Gastroesophageal sphincter (tissue), 4 donors: Measurements from ENCODE around the gene SELENOS. TPM values are rescaled to one million over a fixed set of nuclear protein-coding genes. Genes with fewer than 3 reads are reported as not detected.
A peak's percentile ranks its signal among the peaks of the same experiment; 100 is the strongest.

ENCODE experiments used
- ATAC-seq: fragments of 150-250 bp; one replicate; pipeline ENCODE4 v1.9.1; 2016; ENCODE audit warnings: mild to moderate bottlenecking, moderate library complexity
- H3K27ac ChIP-seq, 4 donors: fragments of 200-600 bp; sonication (generic) in 3 of 4; 1 replicate in 3 of 4; 2 replicates in 1 of 4; pipeline ENCODE4 v1.5.1; 2016 to 2019
- H3K27me3 ChIP-seq: fragments of 200-600 bp; sonication (generic); one replicate; pipeline ENCODE4 v1.5.1; 2019
- H3K36me3 ChIP-seq, 2 donors: fragments of 200-600 bp; sonication (generic); one replicate each; pipeline ENCODE4 v1.5.1; 2019; ENCODE audit warnings: control low read depth in 1 of 2
- H3K4me1 ChIP-seq, 3 donors: fragments of 200-600 bp; sonication (generic); 1 replicate in 2 of 3; 2 replicates in 1 of 3; pipeline ENCODE4 v1.5.1; 2016 to 2019; ENCODE audit warnings: control low read depth in 2 of 3
- H3K4me3 ChIP-seq, 2 donors: fragments of 200-600 bp; sonication (generic); one replicate each; pipeline ENCODE4 v1.5.1; 2019; ENCODE audit warnings: mild to moderate bottlenecking in 1 of 2, moderate library complexity in 1 of 2
- H3K9me3 ChIP-seq, 3 donors: fragments of 200-600 bp; sonication (generic); one replicate each; pipeline ENCODE4 v1.5.1; 2017 to 2019; ENCODE audit warnings: control low read depth in 2 of 3
- CTCF ChIP-seq, 4 experiments: fragments of 200-600 bp in 2 of 4; fragments of 450-650 bp in 2 of 4; sonication (generic) in 1 of 4; IDR thresholded peaks; one replicate each; pipeline ENCODE4 v1.5.1; 2017 to 2019; ENCODE audit warnings: antibody characterized with exemption in 4 of 4, mild to moderate bottlenecking in 2 of 4, moderate library complexity in 2 of 4
- EP300 ChIP-seq: sonication (generic); formaldehyde crosslinking; IDR thresholded peaks from one replicate; pipeline ENCODE4 v1.6.1; 2017; ENCODE audit warnings: antibody characterized with exemption, mild to moderate bottlenecking
- POLR2A ChIP-seq, 2 donors: fragments of 450-650 bp; IDR thresholded peaks; one replicate each; pipeline ENCODE4 v1.6.1; 2017; ENCODE audit warnings: antibody characterized with exemption in 2 of 2, mild to moderate bottlenecking in 2 of 2, moderate library complexity in 1 of 2
- POLR2AphosphoS5 ChIP-seq: sonication (generic); formaldehyde crosslinking; IDR thresholded peaks from one replicate; pipeline ENCODE4 v1.6.1; 2017; ENCODE audit warnings: antibody characterized with exemption
- WGBS, 2 donors: methylation state at CpG; one replicate each; pipeline ENCODE4 v1.1.5; 2018; ENCODE audit warnings: low coverage in 1 of 2; 5-methylcytosine and 5-hydroxymethylcytosine counted together
- total RNA-seq, 4 donors: library from RNA; depleted of rRNA; stranded (reverse); fragments of >200 nt; gene quantifications; one replicate each; pipeline ENCODE4 v1.1.0, GENCODE V29; 2016

The SELENOS gene
- total RNA-seq, 4 donors from 2014 or later: 56.1 to 75.5 (median 64.5) TPM

DNA sequence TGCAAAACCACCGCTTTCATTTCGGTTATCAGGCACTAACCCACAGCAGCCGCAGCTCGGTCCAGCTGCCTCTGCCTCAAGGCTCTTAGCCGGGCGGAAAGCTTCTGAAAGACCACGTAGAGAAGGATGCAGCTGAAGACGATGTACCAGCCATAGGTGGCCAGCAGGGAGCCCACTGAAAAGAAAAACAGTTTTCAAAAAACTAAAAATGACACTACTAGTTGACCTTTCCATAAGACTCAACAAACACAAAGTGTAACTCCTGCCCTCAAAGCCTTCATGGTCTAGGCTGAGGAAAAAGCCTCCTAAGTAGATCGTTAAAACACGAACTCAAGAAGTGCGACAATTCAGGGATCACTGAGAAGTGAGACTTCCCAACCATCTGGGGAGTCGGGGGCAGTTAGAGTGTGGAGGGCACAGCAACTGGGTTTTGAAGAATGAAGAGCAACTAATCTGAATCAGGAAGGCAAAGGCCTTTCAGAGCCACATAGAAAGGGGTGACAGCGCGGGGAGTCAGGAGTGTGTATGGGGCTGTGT lies 716 bp downstream of the SELENOS start:
- TF ChIP-seq POLR2A (IDR thresholded peaks at IDR 0.05): no peak
- no peak for TF ChIP-seq POLR2AphosphoS5
- peak in 3 of 4 experiments; percentile 10 to 37 (median 17) for TF ChIP-seq CTCF (IDR thresholded peaks at IDR 0.05)
- TF ChIP-seq EP300: no peak
- Histone ChIP-seq H3K27me3 (no peaks in the 10 kb centered on the region), H3K4me1 (peaks cover 0 to 29% (median 12%) of the 10 kb centered on the region in 3 donors), H3K36me3 (peaks cover 3 to 60% of the 10 kb centered on the region in 2 donors), H3K9me3 (no peaks in the 10 kb centered on the region), H3K4me3 (peak overlapping the region; percentile 57 to 87), H3K27ac (peak overlapping the region; percentile 52 to 94 (median 94))
- WGBS, 2 donors: 0% methylated on average over 6 of the region's 14 CpGs; no CpG with 5 or more reads in 1 of the 2 donors
- no peak for ATAC-seq

DNA sequence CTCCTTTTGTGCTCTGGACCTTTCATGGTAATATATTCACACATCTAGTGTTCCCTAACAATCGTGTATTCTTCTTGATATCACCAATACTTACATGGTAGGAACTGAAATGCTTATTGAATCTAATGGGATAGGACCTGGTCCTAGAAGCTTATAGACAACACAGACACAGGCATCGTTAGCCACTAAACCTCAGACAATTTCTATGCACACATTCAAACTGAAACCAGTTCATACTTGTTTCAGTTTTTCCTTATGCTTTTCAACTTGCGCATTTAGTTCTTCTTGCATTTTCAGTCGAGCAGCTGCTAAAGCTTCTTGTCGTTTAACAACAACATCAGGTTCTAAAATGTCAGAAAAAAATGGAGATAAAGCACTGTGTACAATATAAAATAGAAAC lies 2.3 kb downstream of the SELENOS start:
- Histone ChIP-seq H3K27me3 (no peaks in the 10 kb centered on the region), H3K9me3 (no peaks in the 10 kb centered on the region), H3K36me3 (peaks cover 3 to 60% of the 10 kb centered on the region in 2 donors), H3K4me3 (no peak overlapping the region), H3K27ac (no peak overlapping the region), H3K4me1 (peaks cover 0 to 29% (median 12%) of the 10 kb centered on the region in 3 donors)
- 83% methylated on average over 4 to 5 of the region's 5 CpGs for WGBS, 2 donors
- TF ChIP-seq POLR2AphosphoS5: no peak
- no peak for TF ChIP-seq POLR2A (IDR thresholded peaks at IDR 0.05)
- TF ChIP-seq CTCF (IDR thresholded peaks at IDR 0.05): no peak
- TF ChIP-seq EP300: no peak
- ATAC-seq: no peak

DNA sequence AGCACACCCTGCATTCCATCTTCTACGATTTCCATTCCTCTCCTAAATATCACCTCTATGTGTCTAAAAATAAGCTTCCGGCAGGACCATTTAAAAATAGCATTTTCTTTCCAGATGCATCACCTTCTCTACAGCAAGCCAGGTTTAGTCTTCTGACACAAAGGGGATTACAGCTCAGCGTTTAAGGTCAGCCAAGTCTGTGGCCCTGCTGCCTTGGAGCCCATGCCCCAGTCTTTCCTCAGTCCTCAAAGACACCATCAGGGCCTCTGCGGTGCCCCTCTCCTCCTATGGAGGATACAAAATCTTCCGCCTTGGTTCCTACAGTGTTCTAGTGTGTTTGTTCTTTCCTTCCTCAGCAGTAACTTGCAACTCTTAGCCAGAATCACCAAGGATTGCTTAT lies 3.8 kb downstream of the SELENOS start:
- Histone ChIP-seq H3K4me3 (no peak overlapping the region), H3K4me1 (peaks cover 0 to 29% (median 12%) of the 10 kb centered on the region in 3 donors), H3K9me3 (no peaks in the 10 kb centered on the region), H3K27ac (no peak overlapping the region), H3K27me3 (no peaks in the 10 kb centered on the region), H3K36me3 (peaks cover 3 to 72% of the 10 kb centered on the region in 2 donors)
- WGBS, 2 donors: 58 to 72% methylated on average over 3 to 5 of the region's 5 CpGs
- TF ChIP-seq POLR2AphosphoS5 (no peak), EP300 (no peak), CTCF (IDR thresholded peaks at IDR 0.05) (no peak), POLR2A (IDR thresholded peaks at IDR 0.05) (no peak)
- ATAC-seq: no peak

GRCh38 chr15:101272584-101272983 lies 4.7 kb downstream of the SELENOS start:
- 81 to 83% methylated on average over 7 to 8 of the region's 9 CpGs for WGBS, 2 donors
- Histone ChIP-seq H3K27me3 (no peaks in the 10 kb centered on the region), H3K36me3 (peaks cover 3 to 72% of the 10 kb centered on the region in 2 donors), H3K9me3 (no peaks in the 10 kb centered on the region), H3K4me1 (peaks cover 0 to 25% (median 7%) of the 10 kb centered on the region in 3 donors), H3K27ac (no peak overlapping the region), H3K4me3 (no peak overlapping the region)
- no peak for ATAC-seq
- no peak for TF ChIP-seq CTCF (IDR thresholded peaks at IDR 0.05)
- no peak for TF ChIP-seq POLR2A (IDR thresholded peaks at IDR 0.05)
- no peak for TF ChIP-seq EP300
- TF ChIP-seq POLR2AphosphoS5: no peak
